B cell (primary cell): ENCODE measurements around the gene HNF1B. TPM values are rescaled to one million over a fixed set of nuclear protein-coding genes. Genes with fewer than 3 reads are reported as not detected.

Source experiments
- ATAC-seq: fragments of 200-7000 bp; cut with Tn5 transposase; one replicate; pipeline ENCODE4 v1.10.0; 2021; ENCODE audit warnings: low read depth, mild to moderate bottlenecking, moderate number of reproducible peaks, moderate library complexity
- CTCF ChIA-PET: fragments of 350-600 bp; sonication (Branson Sonifier 250); formaldehyde crosslinking; loops from one replicate; lab custom pipeline; 2021; ENCODE audit warnings: antibody characterized with exemption, inconsistent platforms; lab: Charles Lee
- POLR2A ChIA-PET: fragments of 350-600 bp; sonication (Branson Sonifier 250); formaldehyde crosslinking; loops from one replicate; lab custom pipeline; 2021; ENCODE audit warnings: antibody characterized with exemption; lab: Charles Lee
- DNase-seq: peaks from one replicate; pipeline ENCODE4 v3.0.0; 2013
- H2AFZ ChIP-seq: 2 replicates; pipeline ENCODE4 v1.6.1; 2012; ENCODE audit warnings: mild to moderate bottlenecking, low read depth, low read length; ENCODE audit not compliant: insufficient read depth, poor library complexity, severe bottlenecking
- H3K27ac ChIP-seq, 2 donors: 1 replicate in 1 of 2; 2 replicates in 1 of 2; pipeline ENCODE4 v1.5.1; 2012 to 2013; ENCODE audit warnings: low read length in 2 of 2, mild to moderate bottlenecking in 2 of 2, moderate library complexity in 1 of 2
- H3K27me3 ChIP-seq, 4 experiments: fragments of 200-600 bp in 1 of 4; sonication (generic) in 1 of 4; replicated peaks in 1 of 4; 1 replicate in 2 of 4; 2 replicates in 2 of 4; pipeline versions ENCODE4 v1.6.1 to v1.7.0; 2013 to 2016; ENCODE audit warnings: low read length in 3 of 4, mild to moderate bottlenecking in 2 of 4, mixed read lengths in 1 of 4, moderate library complexity in 1 of 4; ENCODE audit not compliant: insufficient read depth in 4 of 4, control insufficient read depth in 3 of 4; ENCODE audit errors: control extremely low read depth in 1 of 4
- H3K36me3 ChIP-seq, 2 experiments: replicated peaks in 1 of 2; 1 replicate in 1 of 2; 2 replicates in 1 of 2; pipeline versions ENCODE4 v1.6.1 to v1.7.1; 2013; ENCODE audit warnings: low read length in 1 of 2; ENCODE audit not compliant: insufficient read depth in 2 of 2, control insufficient read depth in 1 of 2; ENCODE audit errors: control extremely low read depth in 1 of 2, extremely low read depth in 1 of 2
- H3K4me1 ChIP-seq, 2 donors: fragments of 200-600 bp in 1 of 2; sonication (generic) in 1 of 2; 1 replicate in 1 of 2; 2 replicates in 1 of 2; pipeline versions ENCODE4 v1.5.1 to v1.6.1; 2013 to 2017; ENCODE audit warnings: low read length in 2 of 2; ENCODE audit not compliant: control insufficient read depth in 2 of 2, insufficient read depth in 2 of 2
- H3K4me2 ChIP-seq: replicated peaks from 2 replicates; pipeline ENCODE3; 2012; ENCODE audit warnings: mild to moderate bottlenecking, low read depth, low read length; ENCODE audit not compliant: poor library complexity, severe bottlenecking
- H3K4me3 ChIP-seq, 5 experiments: fragments of 200-600 bp in 1 of 5; sonication (generic) in 1 of 5; 1 replicate in 3 of 5; 2 replicates in 2 of 5; pipeline versions ENCODE4 v1.5.1 to v1.7.0; 2011 to 2016; ENCODE audit warnings: low read length in 4 of 5, mild to moderate bottlenecking in 4 of 5, low read depth in 2 of 5, control low read depth in 1 of 5, moderate library complexity in 1 of 5; ENCODE audit not compliant: insufficient read depth in 1 of 5; ENCODE audit errors: control extremely low read depth in 1 of 5, extremely low read depth in 1 of 5
- H3K79me2 ChIP-seq: fragments of 200-600 bp; sonication (generic); one replicate; pipeline ENCODE4 v1.6.0; 2016; ENCODE audit warnings: low read length; ENCODE audit not compliant: control insufficient read depth, insufficient read depth
- H3K9ac ChIP-seq: fragments of 200-600 bp; sonication (generic); 2 replicates; pipeline ENCODE4 v1.6.1; 2017; ENCODE audit warnings: mild to moderate bottlenecking, low read length, moderate library complexity
- H3K9me3 ChIP-seq, 3 donors: one replicate each; pipeline versions ENCODE4 v1.6.1 to v1.7.1; 2013; ENCODE audit warnings: low read length in 2 of 3; ENCODE audit not compliant: control insufficient read depth in 2 of 3, insufficient read depth in 1 of 3; ENCODE audit errors: control extremely low read depth in 1 of 3
- H4K20me1 ChIP-seq: 2 replicates; pipeline ENCODE4 v1.6.0; 2012; ENCODE audit warnings: mild to moderate bottlenecking, low read length; ENCODE audit not compliant: insufficient read depth, control insufficient read depth, poor library complexity, severe bottlenecking
- H3K27ac Mint-ChIP-seq: one replicate; pipeline ENCODE4 v1.8.0; 2021; ENCODE audit warnings: mixed read lengths
- H3K27me3 Mint-ChIP-seq: one replicate; pipeline ENCODE4 v1.8.0; 2021; ENCODE audit warnings: mixed read lengths
- H3K4me1 Mint-ChIP-seq: one replicate; pipeline ENCODE4 v1.8.0; 2021; ENCODE audit warnings: mixed read lengths
- H3K4me3 Mint-ChIP-seq: one replicate; pipeline ENCODE4 v1.8.0; 2021; ENCODE audit warnings: mixed read lengths
- H3K9me3 Mint-ChIP-seq: one replicate; pipeline ENCODE4 v1.8.0; 2022; ENCODE audit warnings: mixed read lengths; ENCODE audit not compliant: insufficient read depth
- CTCF ChIP-seq: fragments of 200-600 bp; IDR thresholded peaks from one replicate; pipeline ENCODE4 v1.8.0; 2022; ENCODE audit warnings: antibody characterized with exemption, mild to moderate bottlenecking
- EZH2 ChIP-seq: IDR thresholded peaks from 2 replicates; pipeline ENCODE4 v1.6.1; 2012; ENCODE audit warnings: borderline replicate concordance, low read depth, mild to moderate bottlenecking, moderate library complexity, low read length; ENCODE audit not compliant: insufficient read depth, poor library complexity, severe bottlenecking
- WGBS: methylation state at CpG from one replicate; pipeline ENCODE4 v1.1.5; 2013; ENCODE audit warnings: missing lambda C conversion rate; ENCODE audit not compliant: insufficient coverage; 5-methylcytosine and 5-hydroxymethylcytosine counted together
- intact Hi-C: fragments of 100-400 bp; cut with micrococcal nuclease; formaldehyde crosslinking; loops from one replicate; pipeline ENCODE4 v1.10.0; 2022
- polyA plus RNA-seq: library from polyadenylated mRNA; depleted of rRNA; stranded (reverse); fragments of >200 nt; gene quantifications from 2 replicates; pipeline ENCODE4 v1.2.3, GENCODE V29; 2012
- total RNA-seq, 2 donors: library from RNA; stranded (reverse); fragments of 120-200 nt in 1 of 2; gene quantifications; 1 replicate in 1 of 2; 2 replicates in 1 of 2; pipeline versions ENCODE4 v1.2.3 to v1.2.4, GENCODE V29; 2013 to 2022

The HNF1B gene
- total and polyA plus RNA-seq, 2 donors (not counting 1 experiment from before 2014, with no cell fraction given) = 1.5 TPM; not detected in 1

GRCh38 chr17:37736428-37736827, 8.4 kb downstream of the HNF1B start:
- Histone ChIP-seq H3K27me3 (peaks cover 0 to 41% (median 28%) of the 10 kb centered on the region in 4 experiments), H4K20me1 (no peaks in the 10 kb centered on the region), H3K4me3 (no peak overlapping the region), H2AFZ (no peak overlapping the region), H3K9me3 (no peaks in the 10 kb centered on the region), H3K4me2 (no peak overlapping the region), H3K36me3 (no peaks in the 10 kb centered on the region), H3K4me1 (peaks cover 0 to 4% of the 10 kb centered on the region in 2 donors), H3K9ac (no peak overlapping the region), H3K79me2 (no peaks in the 10 kb centered on the region), H3K27ac (no peak overlapping the region)
- peaks cover 47% of the 10 kb centered on the region for H3K27me3 Mint-ChIP-seq
- H3K27ac Mint-ChIP-seq = no peak overlapping the region
- DNase-seq (no peak), ATAC-seq (no peak)
- H3K4me3 Mint-ChIP-seq = no peak overlapping the region
- POLR2A ChIA-PET = no interaction called here
- H3K4me1 Mint-ChIP-seq = peaks cover 4% of the 10 kb centered on the region
- CTCF ChIA-PET = no interaction called here
- intact Hi-C loops = no loop called here
- 84% methylated on average over 6 of the region's 6 CpGs for WGBS
- TF ChIP-seq CTCF (no peak), EZH2 (no peak)
- no peaks in the 10 kb centered on the region for H3K9me3 Mint-ChIP-seq

- Mint-ChIP-seq H3K4me1 (no peaks in the 10 kb centered on the region), H3K27ac (no peak overlapping the region), H3K4me3 (no peak overlapping the region), H3K27me3 (peaks cover 35% of the 10 kb centered on the region), H3K9me3 (no peaks in the 10 kb centered on the region)
- H3K36me3 ChIP-seq = no peaks in the 10 kb centered on the region
- CTCF ChIA-PET = interaction anchor here (1.0 to 1.1 kb wide), 2 partner anchors 10 to 43 kb away, joined by 3 read pairs; no protein-coding TSS in a partner anchor
- H3K9me3 ChIP-seq = no peaks in the 10 kb centered on the region
- DNase-seq (no peak), ATAC-seq (no peak)
- H3K9ac ChIP-seq = no peak overlapping the region
- no peak overlapping the region for H2AFZ ChIP-seq
- H3K4me2 ChIP-seq = no peak overlapping the region
- 78% methylated on average over 4 of the region's 4 CpGs for WGBS
- TF ChIP-seq EZH2 (no peak), CTCF (no peak)
- intact Hi-C loops = no loop called here
- H3K27ac ChIP-seq = no peak overlapping the region
- POLR2A ChIA-PET = no interaction called here
- no peaks in the 10 kb centered on the region for H3K79me2 ChIP-seq
- H3K27me3 ChIP-seq = peaks cover 0 to 35% (median 17%) of the 10 kb centered on the region in 4 experiments
- H3K4me3 ChIP-seq = no peak overlapping the region
- H4K20me1 ChIP-seq = no peaks in the 10 kb centered on the region
- no peaks in the 10 kb centered on the region for H3K4me1 ChIP-seq
These were observed 9.7 kb downstream of the HNF1B start for GRCh38 chr17:37735165-37735564.
